HUDEP-2 (cell line): ENCODE results near the gene RALGDS.
A peak's percentile ranks its signal among the peaks of the same experiment; 100 is the strongest.
"Not testable (repeated sequence)": the region's sequence is repeated elsewhere in the genome, so short reads cannot be mapped to it uniquely, and the experiment has no call there.

ENCODE experiments used
- DNase-seq, 76 experiments: peaks; one replicate each; lab custom pipeline; 2025; ENCODE audit not compliant: unreplicated experiment in 76 of 76; lab: John Stamatoyannopoulos, UW

RALGDS gene

DNA sequence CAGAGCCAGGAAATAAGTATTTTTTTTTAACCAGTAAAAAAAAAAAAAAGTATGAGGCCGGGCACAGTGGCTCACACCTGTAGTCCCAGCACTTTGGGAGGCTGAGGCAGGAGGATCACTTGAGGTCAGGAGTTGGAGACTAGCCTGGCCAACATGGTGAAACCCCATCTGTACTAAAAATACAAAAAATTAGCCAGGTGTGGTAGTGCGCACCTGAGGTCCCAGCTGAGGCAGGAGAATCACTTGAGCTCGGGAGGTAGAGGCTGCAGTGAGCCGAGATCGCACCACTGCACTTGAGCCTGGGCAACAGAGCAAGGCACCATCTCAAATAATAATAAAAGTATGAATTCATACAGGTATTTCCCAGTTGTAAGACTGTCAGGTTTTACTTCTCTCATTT lies 48.8 kb downstream of the RALGDS start:
- not testable (repeated sequence) for DNase-seq

DNA sequence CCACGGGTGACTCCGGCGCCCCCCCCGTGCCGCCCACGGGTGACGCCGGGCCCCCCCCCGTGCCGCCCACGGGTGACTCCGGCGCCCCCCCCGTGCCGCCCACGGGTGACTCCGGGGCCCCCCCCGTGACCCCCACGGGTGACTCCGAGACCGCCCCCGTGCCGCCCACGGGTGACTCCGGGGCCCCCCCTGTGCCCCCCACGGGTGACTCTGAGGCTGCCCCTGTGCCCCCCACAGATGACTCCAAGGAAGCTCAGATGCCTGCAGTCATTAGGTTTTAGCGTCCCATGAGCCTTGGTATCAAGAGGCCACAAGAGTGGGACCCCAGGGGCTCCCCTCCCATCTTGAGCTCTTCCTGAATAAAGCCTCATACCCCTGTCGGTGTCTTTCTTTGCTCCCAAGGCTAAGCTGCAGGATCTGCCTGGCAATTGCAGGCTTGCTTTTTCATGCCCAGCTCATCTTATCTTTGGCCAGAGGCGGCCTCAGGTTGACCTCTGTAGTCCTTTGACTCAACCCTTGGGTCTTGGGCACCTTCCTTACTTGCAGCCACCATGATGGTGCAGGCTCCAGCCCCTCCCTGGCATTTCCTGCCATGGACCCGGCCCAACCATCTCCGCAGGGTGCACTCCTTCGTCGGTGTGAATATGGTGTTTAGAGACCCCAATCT lies 49.4 kb downstream of the RALGDS start:
- no peak for DNase-seq

- not testable (repeated sequence) for DNase-seq
These were observed 50.1 kb downstream of the RALGDS start for GRCh38 chr9:133070985-133071384.

DNA sequence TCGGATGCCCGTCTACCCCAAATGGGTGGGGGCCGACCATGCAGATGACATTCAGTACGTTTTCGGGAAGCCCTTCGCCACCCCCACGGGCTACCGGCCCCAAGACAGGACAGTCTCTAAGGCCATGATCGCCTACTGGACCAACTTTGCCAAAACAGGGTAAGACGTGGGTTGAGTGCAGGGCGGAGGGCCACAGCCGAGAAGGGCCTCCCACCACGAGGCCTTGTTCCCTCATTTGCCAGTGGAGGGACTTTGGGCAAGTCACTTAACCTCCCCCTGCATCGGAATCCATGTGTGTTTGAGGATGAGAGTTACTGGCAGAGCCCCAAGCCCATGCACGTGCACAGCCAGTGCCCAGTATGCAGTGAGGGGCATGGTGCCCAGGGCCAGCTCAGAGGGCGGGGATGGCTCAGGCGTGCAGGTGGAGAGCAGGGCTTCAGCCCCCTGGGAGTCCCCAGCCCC lies 50.5 kb downstream of the RALGDS start:
- not testable (repeated sequence) for DNase-seq

GRCh38 chr9:133068431-133068830 lies 52.6 kb downstream of the RALGDS start:
- DNase-seq: not testable (repeated sequence)

DNA sequence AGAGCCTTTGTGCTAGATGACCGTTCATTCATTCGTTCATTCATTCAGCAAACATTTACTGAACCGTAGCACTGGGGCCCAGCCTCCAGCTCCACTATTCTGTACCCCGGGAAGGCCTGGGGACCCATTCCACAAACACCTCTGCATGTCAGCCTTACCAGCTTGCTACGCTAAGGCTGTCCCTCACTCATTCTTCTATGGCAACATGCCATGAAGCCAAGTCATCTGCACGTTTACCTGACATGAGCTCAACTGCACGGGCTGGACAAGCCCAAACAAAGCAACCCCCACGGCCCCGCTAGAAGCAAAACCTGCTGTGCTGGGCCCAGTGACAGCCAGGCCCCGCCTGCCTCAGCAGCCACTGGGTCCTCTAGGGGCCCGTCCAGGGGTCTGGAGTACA lies 53.2 kb downstream of the RALGDS start:
- DNase-seq: no peak

GRCh38 chr9:133067006-133067405 lies 54.0 kb downstream of the RALGDS start:
- no peak for DNase-seq

DNA sequence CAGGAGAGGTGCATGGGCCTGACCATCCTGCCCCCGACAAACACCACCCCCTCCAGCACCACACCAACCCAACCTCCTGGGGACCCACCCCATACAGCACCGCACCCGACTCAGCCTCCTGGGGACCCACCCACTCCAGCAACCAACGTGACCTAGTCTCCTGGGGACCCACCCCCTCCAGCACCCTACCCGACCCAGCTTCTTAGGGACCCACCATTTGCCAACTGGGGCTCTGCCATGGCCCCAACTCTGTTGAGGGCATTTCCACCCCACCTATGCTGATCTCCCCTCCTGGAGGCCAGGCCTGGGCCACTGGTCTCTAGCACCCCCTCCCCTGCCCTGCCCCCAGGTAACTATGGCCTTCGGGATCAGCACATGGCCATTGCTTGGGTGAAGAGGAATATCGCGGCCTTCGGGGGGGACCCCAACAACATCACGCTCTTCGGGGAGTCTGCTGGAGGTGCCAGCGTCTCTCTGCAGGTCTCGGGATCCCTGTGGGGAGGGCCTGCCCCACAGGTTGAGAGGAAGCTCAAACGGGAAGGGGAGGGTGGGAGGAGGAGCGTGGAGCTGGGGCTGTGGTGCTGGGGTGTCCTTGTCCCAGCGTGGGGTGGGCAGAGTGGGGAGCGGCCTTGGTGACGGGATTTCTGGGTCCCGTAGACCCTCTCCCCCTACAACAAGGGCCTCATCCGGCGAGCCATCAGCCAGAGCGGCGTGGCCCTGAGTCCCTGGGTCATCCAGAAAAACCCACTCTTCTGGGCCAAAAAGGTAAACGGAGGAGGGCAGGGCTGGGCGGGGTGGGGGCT lies 54.7 kb downstream of the RALGDS start:
- no peak for DNase-seq

DNA sequence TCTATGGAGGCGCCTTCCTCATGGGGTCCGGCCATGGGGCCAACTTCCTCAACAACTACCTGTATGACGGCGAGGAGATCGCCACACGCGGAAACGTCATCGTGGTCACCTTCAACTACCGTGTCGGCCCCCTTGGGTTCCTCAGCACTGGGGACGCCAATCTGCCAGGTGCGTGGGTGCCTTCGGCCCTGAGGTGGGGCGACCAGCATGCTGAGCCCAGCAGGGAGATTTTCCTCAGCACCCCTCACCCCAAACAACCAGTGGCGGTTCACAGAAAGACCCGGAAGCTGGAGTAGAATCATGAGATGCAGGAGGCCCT lies 56.0 kb downstream of the RALGDS start:
- DNase-seq: no peak

GRCh38 chr9:133064241-133065069 lies 56.6 kb downstream of the RALGDS start:
- DNase-seq: no peak

DNA sequence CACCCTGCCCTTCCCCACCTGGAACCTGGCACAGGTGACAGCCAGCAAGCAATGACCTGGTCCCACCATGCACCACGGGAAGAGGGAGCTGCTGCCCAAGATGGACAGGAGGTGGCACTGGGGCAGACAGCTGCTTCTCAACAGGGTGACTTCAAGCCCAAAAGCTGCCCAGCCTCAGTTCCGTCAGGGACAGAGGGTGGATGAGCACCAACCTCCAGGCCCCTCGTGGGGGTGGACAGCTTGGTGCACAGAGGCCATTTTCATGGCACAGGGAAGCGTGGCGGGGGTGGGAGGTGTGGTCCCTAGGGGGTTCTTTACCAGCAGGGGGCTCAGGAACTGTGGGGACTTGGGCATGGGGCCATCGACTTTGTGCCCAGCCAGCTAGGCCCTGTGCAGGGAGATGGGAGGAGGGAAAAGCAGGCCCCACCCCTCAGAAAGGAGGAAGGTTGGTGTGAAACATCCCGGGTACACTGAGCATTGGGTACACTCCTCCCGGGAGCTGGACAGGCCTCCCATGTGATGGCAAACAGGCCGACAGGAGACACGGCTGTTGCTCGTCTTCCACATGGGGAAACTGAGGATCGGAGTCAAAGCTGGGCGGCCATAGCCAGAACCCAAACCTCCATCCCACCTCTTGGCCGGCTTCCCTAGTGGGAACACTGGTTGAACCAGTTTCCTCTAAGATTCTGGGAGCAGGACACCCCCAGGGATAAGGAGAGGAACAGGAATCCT lies 57.4 kb downstream of the RALGDS start:
- DNase-seq: no peak

DNA sequence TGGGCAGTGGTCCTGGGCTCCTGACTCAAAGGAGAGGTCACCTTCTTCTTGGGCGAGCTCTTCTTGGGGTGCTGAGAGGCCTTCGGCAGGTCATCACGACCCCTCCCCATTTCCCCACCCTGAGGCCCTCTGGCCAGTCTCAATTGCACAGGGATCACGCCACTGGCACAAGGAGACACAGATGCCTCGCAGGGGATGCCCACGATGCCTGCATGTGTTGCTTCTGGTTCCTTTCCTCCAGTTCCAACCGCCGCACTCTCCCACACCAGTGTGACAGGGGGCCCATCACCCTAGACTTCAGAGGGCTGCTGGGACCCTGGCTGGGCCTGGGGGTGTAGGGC lies 57.9 kb downstream of the RALGDS start:
- no peak for DNase-seq

DNA sequence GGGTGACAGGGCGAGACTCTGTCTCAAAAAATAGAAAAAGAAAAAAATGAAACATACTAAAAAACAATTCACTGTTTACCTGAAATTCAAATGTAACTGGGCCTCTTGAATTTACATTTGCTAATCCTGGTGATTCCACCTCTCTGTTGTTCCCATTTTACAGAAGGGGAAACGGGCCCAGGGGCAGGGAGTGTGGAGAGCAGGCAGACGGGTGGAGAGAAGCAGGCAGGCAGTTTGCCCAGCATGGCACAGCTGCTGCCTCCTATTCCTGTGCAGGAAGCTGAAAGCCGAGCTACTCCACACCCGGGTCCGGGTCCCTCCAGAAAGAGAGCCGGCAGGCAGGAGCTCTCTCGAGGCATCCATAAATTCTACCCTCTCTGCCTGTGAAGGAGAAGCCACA lies 58.5 kb downstream of the RALGDS start:
- DNase-seq: not testable (repeated sequence)

DNA sequence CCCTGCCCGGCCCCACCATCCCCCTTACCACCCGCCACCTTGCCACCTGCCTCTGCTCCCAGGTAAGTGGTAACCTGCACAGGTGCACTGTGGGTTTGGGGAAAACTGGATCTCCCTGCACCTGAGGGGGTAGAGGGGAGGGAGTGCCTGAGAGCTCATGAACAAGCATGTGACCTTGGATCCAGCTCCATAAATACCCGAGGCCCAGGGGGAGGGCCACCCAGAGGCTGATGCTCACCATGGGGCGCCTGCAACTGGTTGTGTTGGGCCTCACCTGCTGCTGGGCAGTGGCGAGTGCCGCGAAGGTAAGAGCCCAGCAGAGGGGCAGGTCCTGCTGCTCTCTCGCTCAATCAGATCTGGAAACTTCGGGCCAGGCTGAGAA lies 59.3 kb downstream of the RALGDS start, which contains the start of gene CEL:
CEL (plus strand) TSS at position 218 of the 382 bp plus-strand sequence; CDS start at position 240, 22 bp downstream.
- not testable (repeated sequence) for DNase-seq

DNA sequence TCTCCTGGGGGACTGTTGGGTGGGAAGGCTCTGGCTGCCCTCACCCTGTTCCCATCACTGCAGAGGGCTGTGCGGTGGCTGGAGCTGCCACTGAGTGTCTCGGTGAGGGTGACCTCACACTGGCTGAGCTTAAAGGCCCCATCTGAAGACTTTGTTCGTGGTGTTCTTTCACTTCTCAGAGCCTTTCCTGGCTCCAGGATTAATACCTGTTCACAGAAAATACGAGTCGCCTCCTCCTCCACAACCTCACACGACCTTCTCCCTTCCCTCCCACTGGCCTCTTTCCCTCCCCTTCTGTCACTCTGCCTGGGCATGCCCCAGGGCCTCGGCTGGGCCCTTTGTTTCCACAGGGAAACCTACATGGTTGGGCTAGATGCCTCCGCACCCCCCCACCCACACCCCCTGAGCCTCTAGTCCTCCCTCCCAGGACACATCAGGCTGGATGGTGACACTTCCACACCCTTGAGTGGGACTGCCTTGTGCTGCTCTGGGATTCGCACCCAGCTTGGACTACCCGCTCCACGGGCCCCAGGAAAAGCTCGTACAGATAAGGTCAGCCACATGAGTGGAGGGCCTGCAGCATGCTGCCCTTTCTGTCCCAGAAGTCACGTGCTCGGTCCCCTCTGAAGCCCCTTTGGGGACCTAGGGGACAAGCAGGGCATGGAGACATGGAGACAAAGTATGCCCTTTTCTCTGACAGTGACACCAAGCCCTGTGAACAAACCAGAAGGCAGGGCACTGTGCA lies 59.8 kb downstream of the RALGDS start:
- DNase-seq: not testable (repeated sequence)

GRCh38 chr9:133060417-133060841 lies 60.6 kb downstream of the RALGDS start:
- DNase-seq: no peak

DNA sequence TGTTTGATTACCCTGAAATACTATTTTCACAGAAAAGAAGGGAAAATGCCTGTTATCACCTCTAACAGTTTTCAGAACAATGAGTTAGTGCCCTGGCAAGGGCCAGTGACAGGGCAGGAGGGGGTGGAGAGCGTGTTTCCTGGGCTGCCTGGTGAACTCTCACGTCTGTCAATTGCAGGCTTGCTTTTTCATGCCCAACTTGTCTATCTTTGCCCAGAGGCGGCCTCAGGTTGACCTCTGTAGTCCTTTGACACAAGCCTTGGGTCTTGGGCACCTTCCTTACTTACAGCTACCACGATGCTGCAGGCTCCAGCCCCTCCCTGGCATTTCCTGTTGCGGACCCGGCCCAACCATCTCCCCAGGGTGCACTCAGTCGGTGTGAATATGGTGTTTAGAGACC lies 61.4 kb downstream of the RALGDS start:
- no peak for DNase-seq

DNA sequence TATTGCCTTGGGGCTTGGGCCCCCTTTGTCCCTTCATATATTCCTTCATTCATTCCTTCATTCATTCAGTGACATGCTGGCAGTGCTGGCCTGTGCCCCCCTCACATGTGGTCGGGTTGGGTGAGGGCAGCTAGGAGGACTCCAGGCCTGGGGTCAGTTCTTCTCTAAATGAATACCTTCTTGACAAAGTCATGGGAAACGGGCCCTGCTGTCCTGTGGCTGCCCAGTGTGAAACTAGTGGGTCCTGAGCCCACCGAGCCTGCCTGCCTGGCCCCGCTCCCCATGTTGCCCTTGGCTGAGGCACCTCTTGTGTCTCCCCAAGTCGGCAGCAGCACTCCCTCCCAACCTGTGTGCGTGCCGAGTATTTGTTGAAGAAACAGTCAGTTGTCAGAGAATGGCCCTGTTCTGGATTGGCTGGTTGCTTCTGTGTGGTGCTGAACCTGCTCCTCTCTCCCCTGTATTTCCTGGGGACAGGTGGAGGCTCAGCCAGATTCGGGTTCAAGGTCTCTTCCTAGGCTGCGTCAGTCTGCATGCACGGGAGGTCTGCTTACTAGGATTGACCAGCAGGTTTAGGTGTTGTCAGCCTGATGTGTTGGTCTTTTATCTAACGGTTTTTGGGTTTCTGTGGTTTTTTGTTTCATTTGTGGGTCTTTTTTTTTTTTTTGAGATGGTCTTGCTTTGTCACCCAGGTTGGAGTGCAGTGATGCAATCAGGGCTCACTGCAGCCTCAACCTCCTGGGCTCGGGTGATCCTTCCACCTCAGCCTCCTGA lies 62.3 kb downstream of the RALGDS start:
- DNase-seq: peak in 1 of 76 experiments; percentile 21

DNA sequence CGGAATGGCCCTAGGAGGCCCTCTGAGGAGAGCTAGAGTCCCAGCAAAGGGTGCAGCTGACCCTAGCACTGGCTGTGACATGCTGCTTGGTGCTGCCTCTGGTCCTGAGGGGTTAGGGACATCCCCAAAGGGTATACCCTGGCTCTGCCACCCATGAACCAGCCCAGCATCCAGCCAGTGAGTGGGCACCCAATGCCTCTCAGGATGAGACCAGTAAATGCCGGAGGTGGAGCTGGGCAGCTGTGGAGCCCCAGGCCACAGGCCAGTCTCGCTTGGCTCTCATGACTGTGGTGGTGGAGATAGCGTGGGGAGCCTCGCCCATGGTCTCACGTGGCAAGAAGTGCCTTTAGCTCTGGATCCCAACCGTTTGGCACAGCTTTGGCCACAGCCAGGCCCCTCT lies 63.0 kb downstream of the RALGDS start:
- no peak for DNase-seq
